ENCODE results near the gene SLC51B. TPM values are rescaled to one million over a fixed set of nuclear protein-coding genes. Genes with fewer than 3 reads are reported as not detected.
A peak's percentile ranks its signal among the peaks of the same experiment; 100 is the strongest.

The SLC51B gene
- total RNA-seq, 3 donors from 2014 or later (not counting 1 experiment from before 2014, with no cell fraction given), result not detected

DNA sequence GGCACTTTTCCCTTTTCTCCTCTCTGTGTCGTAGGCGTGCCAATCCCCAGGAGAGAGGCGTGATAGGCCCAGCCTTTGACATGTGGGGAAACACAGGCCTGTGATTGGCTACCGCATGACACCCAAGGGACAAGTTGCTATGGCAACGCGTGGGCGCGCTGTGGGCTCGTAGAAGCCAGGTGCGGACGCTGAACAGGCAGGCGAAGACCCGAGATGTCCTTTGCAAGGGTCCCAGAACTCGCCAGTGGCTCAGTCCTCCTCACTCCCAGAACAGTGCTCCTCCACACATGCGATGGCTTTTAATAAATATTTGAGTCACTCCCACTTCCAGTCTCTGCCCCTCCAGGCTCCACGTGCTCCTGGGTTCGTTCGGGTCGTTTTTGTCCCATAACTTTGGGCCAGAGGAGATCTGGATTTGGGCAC, 4.2 kb downstream of the SLC51B start:
- Mint-ChIP-seq H3K4me3 (peak overlapping the region; percentile 79), H3K27me3 (ENCODE audit: low read depth in 2 of 2) (peaks cover 0 to 3% of the 10 kb centered on the region in 2 donors), H3K4me1 (peaks cover 12 to 14% of the 10 kb centered on the region in 2 donors), H3K9me3 (no peaks in the 10 kb centered on the region), H3K27ac (peak overlapping the region; percentile 66 to 81), H3K36me3 (no peaks in the 10 kb centered on the region)
- no peaks in the 10 kb centered on the region for H3K36me3 ChIP-seq (ENCODE audit: control insufficient read depth, insufficient read depth, low read length)
- DNase-seq (peak; percentile 76 to 95), ATAC-seq (peak; percentile 92 to 99 (median 98))
- H3K4me3 ChIP-seq (ENCODE audit: low read length), result peak overlapping the region; percentile 6
- TF ChIP-seq, protein P1, sequence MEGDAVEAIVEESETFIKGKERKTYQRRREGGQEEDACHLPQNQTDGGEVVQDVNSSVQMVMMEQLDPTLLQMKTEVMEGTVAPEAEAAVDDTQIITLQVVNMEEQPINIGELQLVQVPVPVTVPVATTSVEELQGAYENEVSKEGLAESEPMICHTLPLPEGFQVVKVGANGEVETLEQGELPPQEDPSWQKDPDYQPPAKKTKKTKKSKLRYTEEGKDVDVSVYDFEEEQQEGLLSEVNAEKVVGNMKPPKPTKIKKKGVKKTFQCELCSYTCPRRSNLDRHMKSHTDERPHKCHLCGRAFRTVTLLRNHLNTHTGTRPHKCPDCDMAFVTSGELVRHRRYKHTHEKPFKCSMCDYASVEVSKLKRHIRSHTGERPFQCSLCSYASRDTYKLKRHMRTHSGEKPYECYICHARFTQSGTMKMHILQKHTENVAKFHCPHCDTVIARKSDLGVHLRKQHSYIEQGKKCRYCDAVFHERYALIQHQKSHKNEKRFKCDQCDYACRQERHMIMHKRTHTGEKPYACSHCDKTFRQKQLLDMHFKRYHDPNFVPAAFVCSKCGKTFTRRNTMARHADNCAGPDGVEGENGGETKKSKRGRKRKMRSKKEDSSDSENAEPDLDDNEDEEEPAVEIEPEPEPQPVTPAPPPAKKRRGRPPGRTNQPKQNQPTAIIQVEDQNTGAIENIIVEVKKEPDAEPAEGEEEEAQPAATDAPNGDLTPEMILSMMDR (IDR thresholded peaks at IDR 0.05), result no peak
- H3K27me3 ChIP-seq (ENCODE audit: control insufficient read depth, insufficient read depth, low read length), result no peaks in the 10 kb centered on the region
- no peak overlapping the region for H3K27ac ChIP-seq (ENCODE audit: low read length)
- no peaks in the 10 kb centered on the region for H3K9me3 ChIP-seq (ENCODE audit: control insufficient read depth, insufficient read depth, low read length)
- peaks cover 10% of the 10 kb centered on the region for H3K4me1 ChIP-seq (ENCODE audit: control insufficient read depth, insufficient read depth, low read length)
- WGBS (ENCODE audit: insufficient coverage), result under 1% methylated on average over 19 of the region's 19 CpGs
- intact Hi-C loops (cut with micrococcal nuclease), result no loop called here

DNA sequence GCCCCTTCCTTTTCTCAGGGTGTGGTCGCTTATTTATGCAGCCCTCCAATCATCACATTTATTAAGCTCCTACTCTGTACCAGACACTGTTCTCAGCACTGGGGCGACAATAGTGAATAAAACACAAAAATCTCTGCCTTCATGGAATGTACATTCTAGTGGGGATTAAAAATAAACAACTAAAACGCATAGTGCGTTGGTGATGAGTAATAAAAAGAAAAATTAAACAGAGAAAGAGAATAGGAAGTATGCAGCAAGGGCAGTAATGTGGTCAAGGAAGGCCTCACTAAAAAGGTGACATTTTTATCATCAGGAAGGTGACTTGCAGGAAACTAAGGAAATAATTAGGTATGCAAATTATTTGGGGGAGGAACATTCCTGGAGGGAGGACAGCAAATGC, 5.1 kb downstream of the SLC51B start:
- TF ChIP-seq, protein P1 (IDR thresholded peaks at IDR 0.05), result no peak
- peaks cover 10% of the 10 kb centered on the region for H3K4me1 ChIP-seq (ENCODE audit: control insufficient read depth, insufficient read depth, low read length)
- Mint-ChIP-seq H3K27me3 (ENCODE audit: low read depth in 2 of 2) (peaks cover 0 to 3% of the 10 kb centered on the region in 2 donors), H3K27ac (peak overlapping the region; percentile 16 to 81), H3K4me3 (peak overlapping the region; percentile 49), H3K36me3 (no peaks in the 10 kb centered on the region), H3K9me3 (no peaks in the 10 kb centered on the region), H3K4me1 (peaks cover 12 to 14% of the 10 kb centered on the region in 2 donors)
- no peaks in the 10 kb centered on the region for H3K9me3 ChIP-seq (ENCODE audit: control insufficient read depth, insufficient read depth, low read length)
- no peaks in the 10 kb centered on the region for H3K36me3 ChIP-seq (ENCODE audit: control insufficient read depth, insufficient read depth, low read length)
- DNase-seq, result no peak
- H3K4me3 ChIP-seq (ENCODE audit: low read length), result no peak overlapping the region
- no peak overlapping the region for H3K27ac ChIP-seq (ENCODE audit: low read length)
- intact Hi-C loops (cut with micrococcal nuclease), result no loop called here
- WGBS (ENCODE audit: insufficient coverage), result 50% methylated on average over 3 of the region's 4 CpGs
- no peak for ATAC-seq
- no peaks in the 10 kb centered on the region for H3K27me3 ChIP-seq (ENCODE audit: control insufficient read depth, insufficient read depth, low read length)

DNA sequence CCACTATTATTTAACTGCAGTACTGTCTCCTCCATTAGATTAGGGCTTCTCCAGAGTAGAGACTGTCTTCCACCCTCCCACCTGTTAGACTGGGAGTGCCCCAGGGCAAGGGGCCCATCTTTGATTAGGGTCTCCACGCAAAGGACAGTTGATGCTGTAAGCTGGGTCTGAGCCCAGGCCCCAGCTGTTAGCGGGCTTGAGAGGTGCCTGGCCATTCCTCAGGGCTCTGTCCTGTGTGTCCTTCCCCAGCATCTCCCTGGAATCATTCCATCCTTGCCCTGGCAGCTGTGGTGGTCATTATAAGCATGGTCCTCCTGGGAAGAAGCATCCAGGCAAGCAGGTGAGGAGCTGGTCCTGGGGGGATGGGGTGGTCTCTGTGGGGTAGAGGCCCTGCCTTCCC, 6.1 kb downstream of the SLC51B start:
- TF ChIP-seq, protein P1 (IDR thresholded peaks at IDR 0.05), result no peak
- Histone ChIP-seq H3K27ac (ENCODE audit: low read length) (no peak overlapping the region), H3K27me3 (ENCODE audit: control insufficient read depth, insufficient read depth, low read length) (no peaks in the 10 kb centered on the region), H3K4me3 (ENCODE audit: low read length) (no peak overlapping the region), H3K4me1 (ENCODE audit: control insufficient read depth, insufficient read depth, low read length) (peaks cover 10% of the 10 kb centered on the region), H3K9me3 (ENCODE audit: control insufficient read depth, insufficient read depth, low read length) (no peaks in the 10 kb centered on the region), H3K36me3 (ENCODE audit: control insufficient read depth, insufficient read depth, low read length) (no peaks in the 10 kb centered on the region)
- no peaks in the 10 kb centered on the region for H3K9me3 Mint-ChIP-seq
- ATAC-seq, result no peak
- DNase-seq, result no peak
- WGBS (ENCODE audit: insufficient coverage), result 95% methylated on average over 2 of the region's 2 CpGs
- intact Hi-C loops (cut with micrococcal nuclease), result no loop called here
- peaks cover 12 to 14% of the 10 kb centered on the region in 2 donors for H3K4me1 Mint-ChIP-seq
- H3K27ac Mint-ChIP-seq, result peak overlapping the region in 1 of 2 donors; percentile 63
- no peaks in the 10 kb centered on the region for H3K36me3 Mint-ChIP-seq
- H3K4me3 Mint-ChIP-seq, result no peak overlapping the region
- peaks cover 0 to 3% of the 10 kb centered on the region in 2 donors for H3K27me3 Mint-ChIP-seq (ENCODE audit: low read depth in 2 of 2)

DNA sequence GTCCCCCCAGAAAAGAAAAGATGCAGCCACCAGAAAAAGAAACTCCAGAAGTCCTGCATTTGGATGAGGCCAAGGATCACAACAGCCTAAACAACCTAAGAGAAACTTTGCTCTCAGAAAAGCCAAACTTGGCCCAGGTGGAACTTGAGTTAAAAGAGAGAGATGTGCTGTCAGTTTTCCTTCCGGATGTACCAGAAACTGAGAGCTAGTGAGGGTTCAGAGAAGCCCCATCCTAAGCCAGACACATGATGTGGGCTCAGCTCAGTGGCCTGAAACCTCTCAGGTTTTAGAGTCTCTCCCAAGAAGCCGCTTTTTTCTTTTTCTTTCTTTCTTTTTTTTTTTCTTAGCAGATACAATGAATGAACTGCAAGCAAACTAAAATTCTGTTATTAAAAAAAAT, 7.8 kb downstream of the SLC51B start:
- Mint-ChIP-seq H3K9me3 (no peaks in the 10 kb centered on the region), H3K27ac (no peak overlapping the region), H3K27me3 (ENCODE audit: low read depth in 2 of 2) (no peaks in the 10 kb centered on the region), H3K4me1 (peaks cover 12 to 14% of the 10 kb centered on the region in 2 donors), H3K4me3 (no peak overlapping the region), H3K36me3 (no peaks in the 10 kb centered on the region)
- Histone ChIP-seq H3K4me3 (ENCODE audit: low read length) (no peak overlapping the region), H3K9me3 (ENCODE audit: control insufficient read depth, insufficient read depth, low read length) (no peaks in the 10 kb centered on the region), H3K27me3 (ENCODE audit: control insufficient read depth, insufficient read depth, low read length) (no peaks in the 10 kb centered on the region), H3K36me3 (ENCODE audit: control insufficient read depth, insufficient read depth, low read length) (no peaks in the 10 kb centered on the region), H3K27ac (ENCODE audit: low read length) (no peak overlapping the region), H3K4me1 (ENCODE audit: control insufficient read depth, insufficient read depth, low read length) (peaks cover 10% of the 10 kb centered on the region)
- DNase-seq (no peak), ATAC-seq (no peak)
- intact Hi-C loops (cut with micrococcal nuclease), result no loop called here
- TF ChIP-seq, protein P1 (IDR thresholded peaks at IDR 0.05), result no peak
- WGBS (ENCODE audit: insufficient coverage), result 100% methylated on average over 1 of the region's 2 CpGs

Measured in natural killer cell (primary cell).